Thoracic aorta (tissue), 2 donors: ENCODE data around the gene CST9L. TPM values are rescaled to one million over a fixed set of nuclear protein-coding genes. Genes with fewer than 3 reads are reported as not detected.

Experiments used
- ATAC-seq: fragments of 150-250 bp; one replicate; pipeline ENCODE4 v1.8.0; 2017; ENCODE audit warnings: low read depth; ENCODE audit not compliant: insufficient number of reproducible peaks, low FRiP score
- DNase-seq: peaks from one replicate; pipeline ENCODE4 v3.0.0-alpha.2; 2020; ENCODE audit warnings: low spot score
- H3K27ac ChIP-seq, 2 donors: fragments of 200-600 bp; sonication (generic); 1 replicate in 1 of 2; 2 replicates in 1 of 2; pipeline ENCODE4 v1.5.1; 2016; ENCODE audit warnings: mild to moderate bottlenecking in 2 of 2, moderate library complexity in 2 of 2
- H3K27me3 ChIP-seq: fragments of 200-600 bp; sonication (generic); replicated peaks from 2 replicates; pipeline ENCODE4 v1.6.0; 2016; ENCODE audit warnings: mild to moderate bottlenecking; ENCODE audit not compliant: insufficient read depth
- H3K36me3 ChIP-seq: fragments of 200-600 bp; sonication (generic); one replicate; pipeline ENCODE4 v1.5.1; 2016
- H3K4me1 ChIP-seq, 2 donors: fragments of 200-600 bp; sonication (generic); 1 replicate in 1 of 2; 2 replicates in 1 of 2; pipeline versions ENCODE4 v1.5.1 to v1.6.0; 2016; ENCODE audit warnings: low read depth in 2 of 2, mild to moderate bottlenecking in 1 of 2; ENCODE audit not compliant: control insufficient read depth in 1 of 2
- H3K4me3 ChIP-seq: fragments of 200-600 bp; sonication (generic); 2 replicates; pipeline ENCODE4 v1.5.1; 2016; ENCODE audit warnings: mild to moderate bottlenecking
- H3K9me3 ChIP-seq: fragments of 200-600 bp; sonication (generic); 2 replicates; pipeline ENCODE4 v1.5.1; 2016
- total RNA-seq, 2 donors: library from RNA; depleted of rRNA; stranded (reverse); fragments of >200 nt; gene quantifications; one replicate each; pipeline versions ENCODE4 v1.1.0 to v1.2.3, GENCODE V29; 2016
- TF ChIP-seq, protein P1 (sequence below): fragments of 200-600 bp; sonication (generic); IDR thresholded peaks from one replicate; pipeline ENCODE4 v1.5.1; 2019; ENCODE audit warnings: antibody characterized with exemption

CST9L gene
- total RNA-seq, 2 donors from 2014 or later = not detected

DNA sequence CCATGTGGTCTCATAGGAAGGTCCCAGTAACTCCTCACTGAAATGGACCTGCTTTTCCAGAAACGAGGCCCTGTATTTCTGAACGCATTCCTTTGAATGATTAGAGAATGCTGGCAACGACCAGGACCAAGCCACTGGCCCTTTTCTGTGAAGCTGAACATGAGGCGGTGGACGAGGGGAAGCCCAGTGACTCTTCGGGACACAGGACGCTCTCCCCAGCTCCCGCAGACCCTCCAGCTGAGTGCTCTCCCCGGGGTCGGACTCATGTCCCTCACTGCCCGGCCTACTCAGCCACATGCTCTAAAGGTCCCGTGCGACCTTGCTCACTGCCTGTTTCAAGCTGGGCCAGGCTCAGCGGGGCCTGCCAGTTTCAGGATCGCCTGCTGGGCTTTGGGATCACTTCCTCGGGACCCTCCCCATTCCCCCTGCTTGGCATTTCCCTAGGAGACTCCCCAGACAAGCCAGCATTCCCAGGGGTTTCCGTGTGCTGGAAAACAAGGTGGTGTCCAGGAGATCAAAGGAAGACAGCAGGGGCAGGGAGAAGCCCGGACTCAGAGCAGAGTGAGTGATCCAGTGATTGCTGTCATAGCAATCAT lies 40.1 kb upstream of the CST9L start:
- H3K36me3 ChIP-seq = no peaks in the 10 kb centered on the region
- no peak overlapping the region for H3K4me3 ChIP-seq
- no peak overlapping the region for H3K27ac ChIP-seq
- no peaks in the 10 kb centered on the region for H3K27me3 ChIP-seq
- no peaks in the 10 kb centered on the region for H3K9me3 ChIP-seq
- no peak for ATAC-seq
- no peak for DNase-seq
- peaks cover 6 to 20% of the 10 kb centered on the region in 2 donors for H3K4me1 ChIP-seq
- TF ChIP-seq, protein P1, sequence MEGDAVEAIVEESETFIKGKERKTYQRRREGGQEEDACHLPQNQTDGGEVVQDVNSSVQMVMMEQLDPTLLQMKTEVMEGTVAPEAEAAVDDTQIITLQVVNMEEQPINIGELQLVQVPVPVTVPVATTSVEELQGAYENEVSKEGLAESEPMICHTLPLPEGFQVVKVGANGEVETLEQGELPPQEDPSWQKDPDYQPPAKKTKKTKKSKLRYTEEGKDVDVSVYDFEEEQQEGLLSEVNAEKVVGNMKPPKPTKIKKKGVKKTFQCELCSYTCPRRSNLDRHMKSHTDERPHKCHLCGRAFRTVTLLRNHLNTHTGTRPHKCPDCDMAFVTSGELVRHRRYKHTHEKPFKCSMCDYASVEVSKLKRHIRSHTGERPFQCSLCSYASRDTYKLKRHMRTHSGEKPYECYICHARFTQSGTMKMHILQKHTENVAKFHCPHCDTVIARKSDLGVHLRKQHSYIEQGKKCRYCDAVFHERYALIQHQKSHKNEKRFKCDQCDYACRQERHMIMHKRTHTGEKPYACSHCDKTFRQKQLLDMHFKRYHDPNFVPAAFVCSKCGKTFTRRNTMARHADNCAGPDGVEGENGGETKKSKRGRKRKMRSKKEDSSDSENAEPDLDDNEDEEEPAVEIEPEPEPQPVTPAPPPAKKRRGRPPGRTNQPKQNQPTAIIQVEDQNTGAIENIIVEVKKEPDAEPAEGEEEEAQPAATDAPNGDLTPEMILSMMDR = no peak

GRCh38 chr20:23607497-23608245 lies 39.4 kb upstream of the CST9L start:
- Histone ChIP-seq H3K4me1 (peaks cover 3 to 18% of the 10 kb centered on the region in 2 donors), H3K4me3 (no peak overlapping the region), H3K27me3 (no peaks in the 10 kb centered on the region), H3K36me3 (no peaks in the 10 kb centered on the region), H3K9me3 (no peaks in the 10 kb centered on the region), H3K27ac (no peak overlapping the region)
- DNase-seq (no peak), ATAC-seq (no peak)
- TF ChIP-seq, protein P1 = no peak

DNA sequence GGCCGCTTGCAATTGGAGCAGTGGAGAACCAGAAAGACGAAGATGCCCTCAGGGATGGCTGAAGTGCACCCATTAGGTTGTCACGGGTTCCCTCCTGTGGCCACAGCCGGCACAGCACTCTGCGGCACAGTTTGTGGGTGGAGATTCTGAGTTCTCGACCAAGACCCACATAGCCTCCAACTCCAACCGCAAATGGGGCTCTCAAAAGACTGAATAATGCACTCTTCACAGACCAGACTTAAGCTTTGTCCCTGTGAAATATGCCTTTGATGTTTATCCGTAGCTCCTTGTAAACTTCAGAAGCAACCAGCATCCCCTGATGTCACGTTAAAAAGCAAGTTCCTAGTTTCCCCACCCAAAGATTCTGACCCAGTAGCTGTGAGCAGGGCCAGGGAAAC lies 38.4 kb upstream of the CST9L start:
- Histone ChIP-seq H3K4me3 (no peak overlapping the region), H3K27ac (no peak overlapping the region)

DNA sequence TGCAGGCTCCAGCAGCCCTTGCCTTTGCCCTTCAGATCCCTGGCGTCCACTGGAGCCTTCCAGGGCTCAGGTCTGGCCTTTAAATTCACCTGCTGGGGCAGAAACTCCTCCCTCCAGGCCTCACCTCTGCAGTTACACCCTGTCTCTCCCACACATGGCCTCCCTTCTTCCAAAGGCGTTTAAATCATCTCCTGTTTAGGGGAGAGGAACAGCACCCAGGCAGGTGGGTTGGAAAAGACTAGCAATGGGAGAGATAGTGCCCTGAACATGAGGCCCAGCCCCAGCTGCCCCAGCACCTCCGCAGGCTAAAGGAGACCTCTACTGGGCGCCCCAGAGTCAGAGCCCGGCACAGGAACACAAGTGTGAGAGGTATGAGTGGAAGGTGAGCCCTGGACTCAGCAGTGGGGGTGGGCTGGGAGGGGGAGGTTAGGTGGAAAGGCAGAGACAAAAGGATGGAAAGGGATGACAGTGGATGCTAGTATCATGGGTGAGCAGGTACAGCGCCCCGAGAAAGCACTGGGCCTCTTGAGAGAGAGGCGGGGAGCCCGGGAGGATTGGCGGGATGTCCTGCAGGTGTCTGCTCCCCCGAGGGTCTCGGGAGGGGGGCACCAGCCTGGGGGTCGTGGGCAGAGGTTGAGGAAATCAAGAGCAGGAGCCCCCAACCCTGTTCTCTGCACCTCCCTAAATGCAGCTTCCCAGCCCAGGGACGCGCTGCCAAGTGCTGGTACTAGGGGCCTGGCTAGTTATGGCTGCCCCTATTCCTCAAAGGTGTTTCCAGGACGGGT lies 37.8 kb upstream of the CST9L start, which contains the start of gene CST9:
Gene CST9 (minus strand): TSS at position 51 of the 785 bp plus-strand sequence. CDS start 53 bp downstream, outside the sequence.
- TF ChIP-seq, protein P1 = no peak
- Histone ChIP-seq H3K36me3 (no peaks in the 10 kb centered on the region), H3K27me3 (no peaks in the 10 kb centered on the region), H3K27ac (no peak within 1 kb of the TSS), H3K4me3 (no peak within 1 kb of the TSS), H3K4me1 (peaks cover 0 to 11% of the 10 kb centered on the region in 2 donors), H3K9me3 (no peaks in the 10 kb centered on the region)
- DNase-seq (no peak), ATAC-seq (no peak)

More for the DNA sequence above, 38.4 kb upstream of the CST9L start:
- ATAC-seq (no peak), DNase-seq (no peak)
- TF ChIP-seq, protein P1 = peak; percentile 92
- no peaks in the 10 kb centered on the region for H3K36me3 ChIP-seq
- H3K4me1 ChIP-seq = peaks cover 0 to 11% of the 10 kb centered on the region in 2 donors
- no peaks in the 10 kb centered on the region for H3K9me3 ChIP-seq
- H3K27me3 ChIP-seq = no peaks in the 10 kb centered on the region

- Histone ChIP-seq H3K27me3 (no peaks in the 10 kb centered on the region), H3K36me3 (no peaks in the 10 kb centered on the region), H3K4me1 (peaks cover 0 to 11% of the 10 kb centered on the region in 2 donors), H3K4me3 (no peak overlapping the region), H3K27ac (no peak overlapping the region), H3K9me3 (no peaks in the 10 kb centered on the region)
- DNase-seq (no peak), ATAC-seq (no peak)
- TF ChIP-seq, protein P1 = no peak
These were observed 36.0 kb upstream of the CST9L start for GRCh38 chr20:23604306-23604705.
